NCI-H1092 treated with DMSO at 0.1 percent for 48 hours (cell line): Measurements from ENCODE around the gene ERC2.

Experiments used
- DNase-seq: peaks from one replicate; lab custom pipeline; 2025; lab: John Stamatoyannopoulos, UW

Gene ERC2

DNA sequence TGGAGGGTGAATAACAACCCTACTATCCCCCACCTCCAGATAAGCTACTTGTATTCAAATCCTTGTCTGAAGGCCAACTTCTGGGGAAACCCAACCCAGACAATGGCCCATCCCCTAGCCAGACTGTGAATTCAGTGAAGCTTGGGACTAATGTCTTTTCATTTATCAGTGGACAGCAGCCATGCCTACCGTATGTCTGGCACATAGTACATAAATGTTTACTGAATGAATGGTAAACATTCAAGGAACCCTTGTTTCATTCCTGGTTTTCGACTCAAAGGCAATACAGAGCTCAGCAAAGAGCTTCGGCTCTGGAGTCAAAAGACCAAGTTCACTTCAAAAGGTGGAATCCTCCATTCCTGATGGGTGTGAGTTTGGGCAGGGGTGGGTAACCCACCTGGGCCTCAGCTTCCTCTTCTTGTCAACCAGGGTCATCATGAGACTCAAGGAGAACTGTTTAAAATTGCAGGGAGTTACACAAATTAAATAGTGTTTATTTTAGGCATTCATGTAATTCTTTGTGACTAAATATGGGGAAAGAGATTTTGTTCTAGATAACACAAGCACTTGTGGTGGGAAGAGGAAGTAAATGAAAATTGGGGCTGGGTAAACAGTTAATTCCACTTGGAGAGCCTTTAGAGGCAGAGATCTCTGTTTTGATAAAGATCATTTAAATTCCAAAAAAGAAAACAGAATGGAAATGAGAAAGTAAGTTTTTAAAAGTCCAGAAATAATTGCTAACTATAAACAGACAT is 677.5 kb downstream of the ERC2 start:
- no peak for DNase-seq

DNA sequence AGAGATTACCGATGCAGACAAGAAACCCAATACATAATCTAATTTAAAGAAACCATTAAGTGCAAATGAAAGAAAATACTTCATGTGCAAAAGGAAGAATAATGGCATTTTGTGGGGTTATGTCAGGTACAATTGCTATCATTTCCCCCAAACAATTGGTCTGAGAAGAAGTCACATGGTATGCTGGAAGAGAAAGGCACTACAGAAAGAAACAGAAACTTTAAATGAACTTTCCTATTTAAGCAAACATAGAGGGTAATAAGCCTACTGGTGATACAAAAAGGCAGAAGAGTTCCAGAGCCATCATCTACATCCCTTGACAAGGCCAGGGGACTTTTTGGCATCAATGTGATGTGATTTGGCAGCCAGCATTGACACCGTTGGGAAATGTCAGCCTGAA is 678.8 kb downstream of the ERC2 start:
- no peak for DNase-seq

DNA sequence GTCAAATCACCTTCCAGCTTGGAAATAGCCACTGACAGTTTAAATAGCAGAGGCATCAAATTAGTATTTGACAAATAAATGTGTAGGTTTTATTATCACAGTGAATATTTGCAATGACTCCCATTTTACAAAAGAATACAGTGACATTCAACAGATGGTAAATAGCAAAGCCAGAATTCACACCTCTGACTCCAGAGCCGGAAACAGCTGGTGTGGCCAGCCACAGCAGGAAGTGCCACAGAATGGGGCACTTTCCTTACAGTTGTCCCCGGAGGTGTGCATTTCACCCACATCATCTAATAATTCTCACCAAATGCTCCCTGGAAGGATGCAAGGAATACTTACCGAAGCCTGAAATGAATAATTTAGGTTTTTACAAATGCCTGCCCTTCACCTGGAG is 685.5 kb downstream of the ERC2 start:
- no peak for DNase-seq

- DNase-seq = no peak
Observed at GRCh38 chr3:55782351-55782750, 685.9 kb downstream of the ERC2 start.

GRCh38 chr3:55780913-55781312 is 687.4 kb downstream of the ERC2 start:
- DNase-seq = no peak

- no peak for DNase-seq
Observed at GRCh38 chr3:55779543-55779942, 688.7 kb downstream of the ERC2 start.

DNA sequence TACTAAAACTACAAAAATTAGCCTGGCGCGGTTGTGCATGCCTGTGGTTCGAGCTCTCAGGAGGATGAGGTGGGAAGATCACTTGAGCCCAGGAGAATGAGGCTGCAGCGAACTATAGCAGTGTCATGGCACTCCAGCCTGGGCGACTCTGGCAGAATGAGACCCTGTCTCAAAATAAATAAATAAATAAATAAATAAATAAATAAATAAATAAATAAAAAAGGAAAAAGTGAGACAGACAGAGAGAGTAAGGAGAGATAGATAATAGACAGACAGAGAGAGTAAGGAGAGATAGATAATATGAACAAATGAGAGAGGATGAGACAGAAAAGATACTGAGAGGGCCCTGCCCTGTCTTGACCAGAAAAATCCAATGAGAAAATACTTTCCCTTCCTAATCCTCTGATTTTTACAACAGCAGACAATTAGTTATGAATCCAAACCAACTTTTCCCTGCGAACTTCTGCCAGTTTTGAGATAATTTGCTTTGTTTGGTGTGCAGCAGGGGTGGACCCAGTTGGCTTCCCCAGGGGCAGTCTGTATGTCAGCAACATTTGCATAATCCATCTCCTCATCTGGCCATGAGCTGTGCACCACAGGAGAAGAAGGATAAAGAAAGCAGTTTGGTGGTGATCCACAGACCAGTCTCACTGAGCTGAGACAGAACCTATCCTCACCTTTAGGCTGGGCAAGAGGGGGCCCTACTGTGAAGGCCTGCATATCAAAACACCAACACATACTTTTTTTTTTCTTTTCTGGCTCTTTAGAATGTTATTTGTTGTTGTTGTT is 692.7 kb downstream of the ERC2 start:
- DNase-seq = no peak

DNA sequence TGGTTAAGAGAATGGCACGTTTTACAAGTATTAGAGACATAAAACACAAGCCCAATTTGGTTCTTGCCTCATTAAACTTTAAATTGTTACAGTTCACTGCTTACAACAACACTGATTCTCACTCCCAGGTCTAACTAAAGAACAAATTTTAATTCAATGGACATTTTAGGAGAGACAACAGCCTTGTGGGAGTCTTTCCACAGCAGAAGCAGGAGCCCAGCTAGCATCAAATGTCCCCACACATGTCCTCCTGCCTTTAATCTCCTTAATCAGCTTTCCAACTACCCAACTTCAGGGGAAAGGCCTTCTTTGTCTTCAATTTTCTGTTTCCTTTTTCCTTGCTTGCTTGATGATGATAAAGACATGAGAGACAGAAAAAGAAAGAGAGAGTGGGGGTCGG is 693.4 kb downstream of the ERC2 start:
- no peak for DNase-seq

- no peak for DNase-seq
Observed at GRCh38 chr3:55771503-55771902, 696.8 kb downstream of the ERC2 start.

- DNase-seq = no peak
Observed at GRCh38 chr3:55770077-55770476, 698.2 kb downstream of the ERC2 start.

DNA sequence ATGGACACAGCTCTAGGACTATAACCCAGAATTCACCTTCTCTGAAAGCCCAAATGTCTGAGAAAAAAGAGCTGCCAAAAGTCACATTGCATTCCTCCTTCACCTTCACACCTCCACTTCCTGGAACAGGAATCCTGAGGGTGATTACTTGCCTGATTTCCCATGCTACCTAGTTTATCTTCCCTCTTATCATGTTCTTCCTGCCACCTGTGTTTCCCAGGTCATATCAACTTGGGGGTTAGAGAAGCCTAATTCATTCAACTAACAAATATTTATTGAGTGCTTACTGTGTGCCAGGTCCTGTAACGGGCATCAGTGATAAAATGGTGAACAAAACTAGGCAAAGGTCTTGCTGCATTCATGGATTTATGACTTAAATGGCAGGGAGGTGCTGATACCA is 701.5 kb downstream of the ERC2 start:
- no peak for DNase-seq

DNA sequence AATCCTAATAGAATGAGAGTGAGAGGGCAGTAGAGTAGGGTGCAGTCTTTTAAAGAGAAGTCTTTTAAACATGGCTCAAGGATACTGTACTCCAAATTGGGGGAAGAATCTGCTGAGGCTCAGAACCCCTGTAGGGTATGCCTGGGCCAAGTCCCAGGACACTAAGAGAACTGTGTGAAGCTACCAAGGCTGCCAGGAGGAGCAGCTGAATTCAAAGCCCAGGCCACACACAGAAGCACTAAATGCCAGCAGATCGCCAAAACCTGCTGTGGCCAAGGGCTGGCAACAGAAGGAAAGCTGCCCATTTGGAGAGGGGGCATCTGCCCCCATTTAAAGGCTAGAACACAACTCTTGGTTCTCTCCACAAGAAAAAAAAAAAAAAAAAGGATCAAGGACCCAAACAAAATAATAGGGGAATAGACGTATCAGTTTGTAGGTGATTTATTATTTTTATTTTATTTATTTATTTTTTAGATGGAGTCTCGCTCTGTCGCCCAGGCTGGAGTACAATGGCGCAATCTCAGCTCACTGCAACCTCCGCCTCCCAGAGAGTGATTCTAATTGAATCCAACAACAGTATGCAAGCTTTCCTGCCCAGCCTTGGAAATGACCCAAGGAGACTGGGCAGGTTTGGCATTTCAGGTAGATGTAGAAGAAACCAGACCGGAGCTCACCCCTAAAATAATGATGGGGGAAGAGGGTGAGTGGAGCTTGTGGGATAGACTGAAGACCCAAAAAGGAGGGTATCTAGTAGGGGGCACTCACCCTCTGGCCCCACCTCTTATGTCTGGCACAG is 702.2 kb downstream of the ERC2 start:
- DNase-seq = no peak

DNA sequence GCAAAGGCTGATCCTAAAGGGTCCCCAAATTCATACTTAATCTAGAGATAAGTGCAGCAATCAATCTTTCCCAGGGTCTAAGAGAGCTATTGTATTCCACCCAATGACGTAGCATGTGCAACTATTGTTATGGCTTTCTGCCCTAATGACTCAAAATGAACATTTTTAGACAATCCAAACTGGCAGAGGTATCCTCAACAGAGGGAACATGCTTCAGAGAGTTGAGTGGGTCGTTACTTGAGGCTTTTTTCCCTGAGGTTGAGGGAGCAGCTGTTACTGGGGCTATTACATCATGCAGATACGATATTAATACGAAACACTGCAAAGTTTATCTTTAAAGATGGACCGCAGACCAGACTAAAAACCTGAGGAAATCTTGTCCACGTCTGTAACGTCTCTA is 702.9 kb downstream of the ERC2 start:
- DNase-seq = no peak

- no peak for DNase-seq
Observed at GRCh38 chr3:55756976-55757375, 711.3 kb downstream of the ERC2 start.

DNA sequence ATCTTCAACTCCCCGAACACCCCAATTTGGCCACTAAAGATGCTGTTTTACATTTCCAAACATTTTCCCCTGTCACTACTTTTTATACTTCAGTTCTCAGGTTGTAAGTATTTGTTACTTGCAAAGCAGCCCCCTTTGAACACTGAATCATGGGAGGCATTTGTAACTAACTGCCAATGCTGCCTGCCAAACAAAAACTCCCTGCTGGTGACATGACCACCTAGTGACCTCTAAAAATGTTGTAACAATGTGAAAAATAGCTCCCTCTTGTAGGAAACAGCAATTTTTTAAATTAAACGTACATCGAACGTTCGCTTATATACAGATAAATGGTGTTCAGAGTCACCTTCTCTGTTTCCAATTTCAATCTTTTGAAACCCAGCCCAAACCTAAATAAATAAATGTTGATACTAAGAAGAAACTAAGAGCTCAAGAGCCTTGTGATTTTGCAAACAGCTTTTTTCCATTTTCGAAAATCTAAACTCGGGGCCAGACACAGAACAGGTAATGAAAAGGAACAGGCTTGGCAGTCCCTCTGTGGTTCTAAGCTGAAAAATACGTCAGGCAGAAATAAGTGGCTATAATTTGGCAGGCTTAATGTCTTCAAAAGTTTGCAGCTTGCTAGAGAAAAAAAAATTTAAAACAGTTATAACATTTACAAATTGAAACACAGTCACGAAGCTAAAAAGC is 712.6 kb downstream of the ERC2 start:
- no peak for DNase-seq

GRCh38 chr3:55752911-55753310 is 715.4 kb downstream of the ERC2 start:
- DNase-seq = no peak

DNA sequence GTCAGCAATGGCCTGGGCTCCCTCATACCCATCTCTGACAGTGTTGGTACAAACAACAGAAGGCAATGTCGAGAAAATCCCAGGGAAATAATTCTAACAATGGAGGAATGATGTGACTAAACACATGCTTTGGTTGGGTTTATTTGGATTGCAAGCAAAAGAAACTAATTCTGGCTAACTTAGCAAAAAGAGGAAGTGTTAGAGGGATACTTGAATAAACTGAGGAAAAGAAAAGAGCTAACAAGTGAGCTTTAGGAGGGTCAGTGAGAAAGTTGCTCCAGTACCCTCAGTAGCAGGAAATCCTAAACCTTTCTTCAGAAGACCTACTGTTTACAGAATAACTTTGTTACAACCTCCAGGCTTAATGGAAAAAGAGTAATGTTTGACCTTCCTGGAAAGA is 716.5 kb downstream of the ERC2 start:
- DNase-seq = no peak

- no peak for DNase-seq
Observed at GRCh38 chr3:55750525-55750924, 717.7 kb downstream of the ERC2 start.

- DNase-seq = no peak
Observed at GRCh38 chr3:55749036-55749435, 719.2 kb downstream of the ERC2 start.

GRCh38 chr3:55746808-55747413 is 721.4 kb downstream of the ERC2 start:
- DNase-seq = no peak

- DNase-seq = no peak
Observed at GRCh38 chr3:55742832-55743136, 725.5 kb downstream of the ERC2 start.
